GM19328 (cell line): ENCODE measurements around the gene DVL1.

Source experiments
- ATAC-seq: cut with Tn5 transposase; IDR thresholded peaks from one replicate; pipeline ENCODE4 v1.9.1; 2021; ENCODE audit warnings: mild to moderate bottlenecking, moderate library complexity; ENCODE audit not compliant: unreplicated experiment

Gene DVL1

DNA sequence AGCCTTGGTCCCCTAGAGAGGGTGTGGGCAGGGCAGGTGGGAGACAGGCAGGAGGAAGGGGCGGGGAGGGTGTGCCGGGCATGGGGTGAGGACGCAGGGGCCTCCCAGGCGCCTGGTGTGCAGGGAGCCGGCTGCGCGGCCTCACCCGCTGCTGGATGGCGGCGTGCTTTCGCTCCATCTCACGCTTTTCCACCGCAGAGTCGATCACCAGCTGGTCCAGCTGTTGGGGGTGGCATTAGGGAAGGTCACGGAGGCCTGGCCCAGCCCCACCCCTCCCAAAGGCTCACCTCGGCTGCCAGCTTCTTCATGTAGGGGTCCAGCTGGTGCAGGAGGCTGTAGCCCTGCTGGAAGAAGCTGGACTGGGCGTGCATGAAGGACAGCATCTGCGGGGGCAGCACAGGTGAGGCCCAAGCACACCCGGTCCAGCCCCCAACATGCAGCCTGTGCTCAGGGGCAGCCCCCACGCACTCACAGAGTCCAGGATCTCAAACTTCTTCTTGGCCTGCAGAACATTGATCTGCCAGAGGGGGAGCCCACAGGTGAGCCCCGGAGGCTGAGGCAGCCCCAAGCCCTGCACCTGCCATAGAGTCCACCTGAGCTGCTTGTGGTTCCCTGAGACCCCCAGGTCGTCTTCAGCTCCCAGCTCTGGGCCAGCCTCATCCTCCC, 49.4 kb downstream of the DVL1 start:
- ATAC-seq = no peak

DNA sequence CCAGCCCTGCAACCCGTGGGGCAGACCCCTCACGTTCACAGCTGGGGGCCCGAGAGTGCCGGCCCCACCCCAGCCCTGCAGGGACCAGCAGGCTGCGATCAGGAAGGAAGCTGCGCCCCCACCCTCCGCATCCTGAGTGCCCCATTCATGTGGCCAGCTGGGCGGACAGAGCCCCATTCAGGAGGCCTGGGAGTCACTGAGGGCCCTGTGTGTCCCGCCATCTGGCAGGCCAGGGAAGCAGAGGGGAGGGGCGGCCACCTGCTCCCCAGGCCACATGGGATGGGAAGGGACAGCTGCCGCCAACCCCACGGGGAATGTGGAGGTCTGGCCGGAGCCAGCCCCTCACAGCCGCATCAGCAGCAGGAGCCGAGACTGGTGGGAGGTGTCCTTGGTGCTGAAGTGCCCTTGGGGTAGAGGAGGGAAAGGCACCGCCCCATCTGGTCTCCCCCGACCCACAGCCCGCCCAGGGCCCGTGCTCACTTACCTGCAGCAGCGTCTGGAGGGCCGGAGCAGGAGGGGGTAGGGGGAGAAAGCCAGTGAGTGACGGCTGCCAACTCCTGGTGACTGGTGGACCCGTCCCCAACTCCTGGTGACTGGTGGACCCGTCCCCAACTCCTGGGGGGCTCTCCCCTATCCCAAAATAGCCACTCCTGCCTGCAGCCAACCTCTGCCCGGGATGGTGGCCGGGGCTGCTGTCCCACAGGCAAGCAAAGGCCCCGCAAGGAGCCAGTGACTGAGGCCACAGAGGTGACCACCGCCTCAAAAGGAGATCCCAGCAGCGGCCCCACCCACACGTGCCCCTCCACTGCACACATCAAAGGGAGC, 50.1 kb downstream of the DVL1 start:
- no peak for ATAC-seq

DNA sequence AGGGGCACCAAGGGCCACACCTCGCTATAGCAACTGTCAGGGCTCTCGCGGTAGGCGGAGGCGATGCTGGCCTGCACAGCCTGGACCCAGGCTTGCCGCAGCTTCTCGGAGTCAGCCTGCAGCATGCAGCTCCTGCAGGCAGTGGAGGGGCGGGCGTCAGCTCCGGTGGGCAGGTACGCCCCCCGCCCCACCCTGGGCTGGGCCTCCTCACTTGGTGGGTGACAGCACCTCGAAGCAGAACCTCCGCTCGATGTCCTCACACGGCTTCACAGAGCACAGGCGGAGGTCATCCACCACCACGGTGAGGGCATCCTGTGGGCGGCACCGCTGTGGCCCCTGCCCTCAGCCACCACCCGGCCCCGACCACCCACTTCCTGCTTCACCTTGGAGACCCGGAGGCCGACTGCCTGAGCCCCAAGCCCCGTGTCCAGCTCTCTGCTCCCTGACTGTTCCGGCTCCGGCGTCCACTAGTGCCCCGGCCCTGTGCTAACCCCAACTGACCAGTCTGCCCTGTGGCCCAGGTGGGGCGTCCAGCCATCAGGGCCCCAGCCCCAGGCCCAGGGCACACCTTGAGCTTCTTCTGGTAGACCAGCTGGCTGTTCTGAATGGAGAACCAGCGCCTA, 51.3 kb downstream of the DVL1 start:
- ATAC-seq = no peak

DNA sequence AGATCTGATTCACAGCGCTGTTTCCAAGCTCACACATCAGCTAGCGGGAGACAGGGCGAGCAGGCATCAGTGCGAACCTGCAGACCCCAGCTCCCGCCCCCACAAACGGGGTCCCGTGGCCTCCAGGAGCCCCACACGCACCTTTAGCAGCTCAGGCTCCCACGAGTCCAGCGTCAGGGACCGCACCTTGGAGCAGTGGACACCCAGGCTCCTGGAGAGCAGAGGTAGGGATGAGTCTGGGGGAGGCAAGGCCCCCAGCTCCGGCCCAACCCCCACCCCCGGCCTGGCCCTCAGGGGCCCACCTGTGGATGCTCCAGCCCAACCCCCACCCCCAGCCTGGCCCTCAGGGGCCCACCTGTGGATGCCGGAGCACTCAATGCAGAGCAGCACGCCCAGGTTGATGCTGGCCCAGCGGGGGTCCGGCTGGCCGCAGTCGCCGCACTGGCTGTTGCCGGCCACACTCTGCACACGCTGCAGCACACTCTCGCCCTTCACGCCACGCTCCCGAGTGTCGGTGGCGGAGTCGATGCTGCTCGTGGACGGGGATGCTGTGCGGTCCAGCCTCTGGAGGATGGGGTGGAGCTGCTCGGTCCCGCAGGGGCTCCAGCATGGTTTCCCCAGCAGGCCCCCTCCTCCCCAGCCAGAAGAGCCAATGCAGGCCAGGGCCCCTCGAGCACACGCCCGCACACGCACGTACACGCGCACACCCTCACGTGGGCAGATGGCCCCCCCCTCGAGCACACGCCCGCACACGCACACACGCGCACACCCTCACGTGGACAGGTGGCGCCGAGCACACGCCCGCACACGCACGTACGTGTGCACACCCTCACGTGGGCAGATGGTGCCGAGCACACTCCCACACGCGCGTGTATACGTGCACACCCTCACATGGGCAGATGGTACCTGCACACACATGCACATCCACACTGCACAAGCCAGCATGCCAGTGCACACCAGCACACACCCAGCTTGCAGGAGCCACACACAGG, 52.9 kb downstream of the DVL1 start:
- ATAC-seq = no peak

DNA sequence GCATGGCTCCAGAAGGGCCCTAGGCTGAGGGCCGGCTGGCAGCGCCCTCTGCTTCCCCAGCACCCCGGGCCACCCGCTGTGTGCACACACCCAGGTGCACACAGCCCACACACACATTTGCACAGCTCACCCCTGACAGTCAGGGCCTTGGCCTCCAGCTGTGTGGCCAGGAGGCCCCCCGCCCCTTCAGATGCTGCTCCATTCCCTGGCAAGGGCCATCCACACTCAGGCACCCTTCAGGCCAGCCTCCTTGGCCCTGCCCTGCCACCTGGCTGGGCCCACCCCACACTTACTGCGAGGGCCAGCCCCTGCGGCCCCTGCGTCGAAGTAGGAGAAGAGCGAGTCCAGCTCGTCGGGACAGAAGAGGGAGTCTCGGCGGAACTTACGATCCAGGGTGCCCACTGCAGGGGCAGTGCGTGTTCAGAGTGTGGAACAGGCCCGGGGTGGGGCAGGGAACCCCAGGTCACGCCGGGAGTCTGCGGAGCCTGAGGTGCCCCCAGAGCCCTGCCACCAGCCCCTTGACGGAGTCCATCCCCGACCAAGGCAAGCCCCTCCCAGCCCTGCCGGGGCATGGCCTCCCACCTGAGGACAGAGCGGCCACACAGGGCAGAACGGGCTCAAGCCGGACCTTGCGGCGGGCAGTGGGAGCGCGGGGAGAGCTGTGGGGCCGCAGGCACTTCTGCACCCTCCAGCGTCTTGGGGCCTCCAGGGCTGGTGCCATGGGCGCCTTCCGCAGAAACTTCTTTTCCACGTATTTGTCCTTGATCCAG, 53.9 kb downstream of the DVL1 start:
- ATAC-seq = no peak

DNA sequence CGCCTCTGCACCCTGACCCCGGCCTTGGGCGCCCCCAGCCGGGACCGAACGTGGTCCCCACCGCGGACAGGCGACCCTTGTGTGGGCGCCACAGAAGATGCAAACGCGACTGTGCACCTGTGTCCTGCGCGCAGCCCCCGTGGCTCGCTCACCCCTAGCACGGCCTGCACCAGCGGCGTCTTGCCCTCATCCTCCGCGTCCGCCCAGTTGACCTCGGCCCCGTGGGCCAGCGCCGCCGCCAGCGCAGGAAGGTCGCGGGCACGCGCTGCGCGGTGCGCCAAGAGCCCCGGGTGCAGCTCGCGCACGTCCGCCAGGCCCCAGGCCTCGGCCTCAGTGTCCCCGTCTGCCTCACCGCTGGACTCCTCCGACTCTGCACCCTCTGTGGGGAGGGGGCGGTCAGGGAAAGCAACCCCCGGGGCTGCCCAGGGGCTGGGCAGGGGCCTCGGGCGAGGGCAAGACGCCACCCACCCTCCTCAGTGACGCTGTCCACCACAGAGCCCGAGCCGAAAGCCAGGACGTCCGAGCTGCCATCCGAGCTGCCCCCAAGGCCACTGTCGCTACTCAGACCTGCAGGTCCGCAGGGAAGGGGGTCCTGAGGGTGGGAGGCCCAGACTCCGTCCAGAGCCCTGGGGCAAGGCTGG, 54.8 kb downstream of the DVL1 start:
- no peak for ATAC-seq

DNA sequence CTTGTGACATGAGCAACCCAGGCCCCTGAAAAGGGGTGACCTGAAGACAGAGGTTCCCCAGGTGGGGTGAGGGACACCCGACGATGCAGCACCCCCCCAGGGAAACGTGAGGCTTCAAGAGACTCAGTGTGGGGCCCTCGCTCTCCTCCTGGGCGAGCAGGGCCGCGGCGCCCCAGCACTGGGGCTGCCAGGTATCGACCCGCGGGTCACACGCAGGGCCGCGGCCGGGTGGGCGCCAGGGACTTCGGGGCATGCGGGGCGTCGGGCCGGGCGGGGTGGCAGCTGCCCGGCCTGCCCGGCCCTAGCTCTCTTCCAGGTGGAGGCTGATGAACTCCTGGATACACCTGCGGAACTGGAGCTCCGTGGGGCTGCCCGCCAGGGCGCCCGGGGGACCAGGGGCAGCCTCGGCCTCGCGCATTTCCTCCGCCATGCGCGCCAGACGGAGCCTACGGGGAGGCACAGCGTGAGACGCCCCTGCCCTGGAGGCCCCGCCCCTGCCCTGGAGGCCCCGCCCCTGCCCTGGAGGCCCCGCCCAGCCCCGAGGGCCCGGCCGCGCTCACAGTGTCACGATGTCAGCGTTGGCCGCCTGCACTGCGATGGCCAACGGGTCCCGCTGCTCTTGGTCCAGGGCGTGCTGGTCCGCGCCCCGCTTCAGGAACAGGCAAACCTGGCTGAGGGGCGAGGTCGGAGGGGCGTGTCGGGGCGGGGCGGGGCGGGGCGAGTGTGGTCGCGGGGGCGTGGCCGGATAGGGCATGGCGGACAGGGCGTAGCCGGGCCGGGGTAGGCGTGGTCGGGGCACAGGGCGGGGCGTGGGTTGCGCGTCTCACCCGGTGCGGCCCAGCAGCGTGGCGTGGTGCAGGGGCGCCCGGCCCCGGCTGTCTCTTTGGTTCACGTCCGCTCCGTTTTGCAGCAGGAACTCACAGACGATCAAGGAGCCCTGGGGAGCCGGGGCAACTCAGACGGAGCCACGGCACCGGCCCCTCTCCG, 55.7 kb downstream of the DVL1 start:
- ATAC-seq = no peak

DNA sequence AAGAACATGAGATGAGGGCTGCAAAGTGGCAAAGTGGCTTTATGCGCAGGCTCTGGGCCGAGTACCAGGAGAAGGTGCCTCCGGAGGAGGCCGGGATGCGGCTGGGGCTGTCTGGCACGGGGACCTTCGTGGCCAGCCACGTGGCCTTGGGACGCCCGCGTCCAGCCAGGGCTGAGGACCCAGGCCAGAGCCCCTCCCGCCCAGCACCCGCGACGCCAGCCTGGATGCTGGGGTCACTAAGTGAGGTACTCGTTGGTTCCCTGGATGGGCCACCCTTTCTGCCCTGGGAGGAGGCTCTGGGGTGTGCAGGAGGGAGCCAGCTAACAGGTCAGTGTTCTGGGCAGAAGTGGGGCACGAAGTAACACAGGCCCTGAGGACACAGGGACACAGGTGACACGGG, 56.4 kb downstream of the DVL1 start:
- no peak for ATAC-seq

DNA sequence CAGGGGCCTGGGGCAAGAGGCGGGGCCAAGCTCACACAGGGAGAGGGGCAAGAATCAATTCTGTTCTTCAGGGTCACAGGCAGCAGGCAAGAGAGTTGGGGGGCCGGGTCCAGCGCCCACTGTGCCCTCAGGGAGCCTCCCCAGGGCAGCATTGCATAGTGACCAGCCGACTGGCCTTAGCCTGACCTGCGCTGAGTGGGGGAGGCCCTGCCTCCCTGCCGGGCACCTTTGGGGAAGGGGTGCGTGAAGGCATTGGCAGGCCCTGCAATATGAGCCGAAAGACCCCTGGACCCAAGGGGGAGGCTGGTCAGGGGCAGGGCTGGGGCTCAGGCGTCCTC, 56.8 kb downstream of the DVL1 start:
- ATAC-seq = no peak

DNA sequence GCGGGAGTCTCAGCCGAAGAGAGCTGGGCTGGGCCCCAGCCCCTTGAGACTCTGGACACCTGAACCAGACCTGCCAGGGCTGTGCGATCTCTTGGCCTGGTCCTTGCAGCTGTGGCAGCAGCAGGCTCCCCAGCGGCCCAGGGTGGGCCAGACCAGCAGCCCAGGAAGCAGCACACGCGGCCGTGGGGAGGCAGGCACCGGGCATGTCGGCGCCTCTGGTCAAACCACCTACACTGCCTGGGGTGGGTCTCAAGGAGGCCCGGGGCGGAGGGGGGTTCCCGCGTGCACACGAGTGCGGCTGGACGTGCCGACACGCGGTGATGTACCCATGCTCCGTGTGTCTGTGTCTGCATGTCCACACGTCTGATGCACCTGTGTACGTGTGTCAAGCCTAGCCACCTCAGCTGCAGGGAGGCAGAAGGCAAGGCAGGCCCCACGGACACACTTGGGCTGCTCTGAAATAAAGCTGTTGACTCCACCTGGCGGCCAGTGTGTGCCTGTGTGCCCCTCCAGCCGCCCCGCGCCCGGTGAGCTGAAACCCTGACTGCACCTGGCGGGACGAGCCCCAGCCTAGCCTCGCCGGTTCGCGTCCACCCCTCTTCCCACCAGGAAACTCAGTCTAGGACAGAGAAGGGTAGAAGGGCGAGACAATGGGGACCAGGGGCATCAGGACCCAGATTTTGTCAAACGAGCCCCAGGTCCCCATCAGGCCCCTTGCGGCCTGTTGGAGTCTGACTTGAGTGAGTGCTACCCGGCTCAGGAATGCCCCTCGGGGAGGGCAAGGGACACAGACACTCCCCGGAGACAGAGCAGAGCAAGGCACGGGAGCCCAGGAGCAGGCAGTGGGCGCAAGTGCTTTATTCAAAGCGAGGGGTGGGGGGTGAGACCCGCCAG, 57.4 kb downstream of the DVL1 start:
- no peak for ATAC-seq

DNA sequence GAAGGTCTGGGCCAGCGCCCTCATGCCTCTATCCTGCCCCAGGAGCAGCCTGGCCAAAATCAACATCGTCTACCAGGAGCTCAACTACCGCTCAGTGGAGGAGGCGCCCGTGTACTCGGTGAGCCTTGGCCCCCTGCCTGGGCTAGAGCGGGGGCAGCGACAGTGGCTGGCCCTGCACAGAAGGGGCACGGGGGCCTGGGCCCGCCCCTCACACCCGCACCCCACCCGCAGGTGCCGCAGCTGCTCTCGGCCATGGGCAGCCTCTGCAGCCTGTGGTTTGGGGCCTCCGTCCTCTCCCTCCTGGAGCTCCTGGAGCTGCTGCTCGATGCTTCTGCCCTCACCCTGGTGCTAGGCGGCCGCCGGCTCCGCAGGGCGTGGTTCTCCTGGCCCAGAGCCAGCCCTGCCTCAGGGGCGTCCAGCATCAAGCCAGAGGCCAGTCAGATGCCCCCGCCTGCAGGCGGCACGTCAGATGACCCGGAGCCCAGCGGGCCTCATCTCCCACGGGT, 58.1 kb downstream of the DVL1 start:
- no peak for ATAC-seq

DNA sequence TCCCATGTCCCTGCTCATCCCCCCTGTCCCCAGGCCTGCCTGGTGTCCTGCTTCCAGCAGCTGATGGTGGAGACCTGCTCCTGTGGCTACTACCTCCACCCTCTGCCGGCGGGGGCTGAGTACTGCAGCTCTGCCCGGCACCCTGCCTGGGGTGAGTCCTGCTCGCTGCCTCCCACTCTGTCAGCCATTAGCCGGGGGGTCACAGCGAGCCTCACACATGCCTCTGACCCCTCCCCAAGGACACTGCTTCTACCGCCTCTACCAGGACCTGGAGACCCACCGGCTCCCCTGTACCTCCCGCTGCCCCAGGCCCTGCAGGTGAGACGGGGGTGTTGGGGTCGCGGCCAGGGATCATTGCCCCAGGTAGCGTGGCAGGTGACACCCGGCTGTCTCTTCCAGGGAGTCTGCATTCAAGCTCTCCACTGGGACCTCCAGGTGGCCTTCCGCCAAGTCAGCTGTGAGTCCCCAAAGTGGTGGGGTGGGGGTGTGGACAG, 58.9 kb downstream of the DVL1 start:
- no peak for ATAC-seq

DNA sequence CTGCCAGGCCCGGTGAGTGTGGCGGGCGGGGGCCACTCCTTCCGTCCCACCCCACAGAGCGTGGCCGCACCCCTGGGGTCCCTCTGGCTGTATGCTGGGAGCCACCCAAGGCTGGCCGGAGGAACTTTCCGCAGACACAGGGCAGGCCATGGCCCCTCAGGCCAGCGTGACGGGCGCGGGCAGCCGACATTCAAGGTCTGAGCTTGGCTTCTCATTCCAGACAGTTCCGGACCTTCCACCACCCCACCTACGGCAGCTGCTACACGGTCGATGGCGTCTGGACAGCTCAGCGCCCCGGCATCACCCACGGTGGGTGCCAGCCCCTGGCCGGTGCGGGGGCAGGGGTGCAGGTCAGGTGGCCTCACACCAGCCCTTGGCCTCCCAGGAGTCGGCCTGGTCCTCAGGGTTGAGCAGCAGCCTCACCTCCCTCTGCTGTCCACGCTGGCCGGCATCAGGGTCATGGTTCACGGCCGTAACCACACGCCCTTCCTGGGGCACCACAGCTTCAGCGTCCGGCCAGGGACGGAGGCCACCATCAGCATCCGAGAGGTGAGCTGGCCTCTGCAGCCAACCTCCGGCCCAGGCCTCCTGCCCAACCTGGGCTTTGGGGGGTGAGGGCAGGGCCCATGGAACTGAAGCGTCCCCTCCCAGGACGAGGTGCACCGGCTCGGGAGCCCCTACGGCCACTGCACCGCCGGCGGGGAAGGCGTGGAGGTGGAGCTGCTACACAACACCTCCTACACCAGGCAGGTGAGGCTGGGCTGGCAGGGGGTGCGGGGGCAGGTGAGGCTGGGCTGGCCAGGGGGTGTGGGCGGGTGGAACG, 61.7 kb downstream of the DVL1 start:
- no peak for ATAC-seq

DNA sequence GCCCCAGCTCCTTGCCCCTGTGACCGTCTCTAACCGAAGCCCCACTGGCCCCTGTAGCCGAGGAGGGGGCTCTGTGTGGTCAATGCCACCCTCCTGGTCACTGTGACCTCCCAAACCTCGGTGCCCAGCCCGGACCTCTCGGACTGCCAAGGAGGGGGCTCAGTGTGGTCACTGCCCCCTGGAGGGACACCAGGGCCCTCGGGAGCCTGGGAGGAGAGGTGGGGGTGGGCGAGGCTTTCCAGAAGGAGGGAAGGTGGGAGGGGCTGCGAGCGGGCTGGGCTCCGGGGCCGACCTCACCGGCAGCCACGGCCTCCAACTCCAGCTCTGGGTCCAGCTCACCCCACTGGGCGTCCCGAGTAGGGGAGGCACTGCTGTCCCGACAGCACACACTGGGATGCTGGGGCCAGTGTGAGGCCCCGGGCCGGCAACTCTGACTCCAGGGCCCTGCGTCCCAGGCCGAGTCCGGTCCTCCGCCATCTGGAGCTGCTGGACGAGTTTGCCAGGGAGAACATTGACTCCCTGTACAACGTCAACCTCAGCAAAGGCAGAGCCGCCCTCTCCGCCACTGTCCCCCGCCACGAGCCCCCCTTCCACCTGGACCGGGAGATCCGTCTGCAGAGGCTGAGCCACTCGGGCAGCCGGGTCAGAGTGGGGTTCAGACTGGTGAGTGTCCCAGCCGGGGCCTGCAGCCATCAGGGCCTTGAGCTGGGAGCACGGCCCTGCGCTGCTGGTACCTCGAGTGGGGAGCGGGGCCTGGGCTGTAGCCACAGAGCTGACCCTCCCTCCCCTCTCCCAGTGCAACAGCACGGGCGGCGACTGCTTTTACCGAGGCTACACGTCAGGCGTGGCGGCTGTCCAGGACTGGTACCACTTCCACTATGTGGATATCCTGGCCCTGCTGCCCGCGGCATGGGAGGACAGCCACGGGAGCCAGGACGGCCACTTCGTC, 62.6 kb downstream of the DVL1 start:
- ATAC-seq = no peak

DNA sequence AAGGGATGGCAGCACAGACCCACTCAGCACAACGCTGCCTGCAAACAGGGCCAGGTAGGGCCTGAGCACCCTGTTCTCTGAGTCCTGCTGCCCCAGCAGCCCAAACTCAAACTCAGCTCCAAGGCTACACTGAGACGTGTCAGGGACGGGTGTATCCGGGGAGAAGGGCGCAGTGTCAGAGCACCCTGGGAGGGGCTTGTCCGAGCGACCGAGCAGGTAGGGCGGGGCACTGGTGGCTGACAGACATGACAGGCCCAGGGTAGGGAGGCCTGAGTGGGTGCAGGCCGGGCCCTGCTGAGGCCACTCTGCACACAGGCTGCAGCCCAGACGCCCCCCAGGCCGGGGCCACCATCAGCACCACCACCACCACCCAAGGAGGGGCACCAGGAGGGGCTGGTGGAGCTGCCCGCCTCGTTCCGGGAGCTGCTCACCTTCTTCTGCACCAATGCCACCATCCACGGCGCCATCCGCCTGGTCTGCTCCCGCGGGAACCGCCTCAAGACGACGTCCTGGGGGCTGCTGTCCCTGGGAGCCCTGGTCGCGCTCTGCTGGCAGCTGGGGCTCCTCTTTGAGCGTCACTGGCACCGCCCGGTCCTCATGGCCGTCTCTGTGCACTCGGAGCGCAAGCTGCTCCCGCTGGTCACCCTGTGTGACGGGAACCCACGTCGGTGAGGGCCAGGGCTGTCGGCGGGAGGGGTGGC, 63.5 kb downstream of the DVL1 start:
- ATAC-seq = no peak
